ENCODE data around the gene CDIPT. TPM values are rescaled to one million over a fixed set of nuclear protein-coding genes. Genes with fewer than 3 reads are reported as not detected.
A peak's percentile ranks its signal among the peaks of the same experiment; 100 is the strongest.

Gene CDIPT
- total and polyA plus RNA-seq, 2 of the 13 experiments (the other 11 are each of a cell fraction or from before 2014, with no cell fraction given): 54.9 to 97.5 TPM

- peak overlapping the region; percentile 99 for H3K4me2 ChIP-seq (ENCODE audit: low read depth, low read length)
- H3K4me1 ChIP-seq (ENCODE audit: insufficient read depth, low read length): peaks cover 84% of the 10 kb centered on the region
- peak overlapping the region; percentile 86 to 93 (median 88) for H3K4me3 ChIP-seq (replicated peaks in 1 of 3; ENCODE audit: insufficient read depth in 1 of 3, low read depth in 2 of 3, low read length in 3 of 3)
- H2AFZ ChIP-seq (ENCODE audit: low read length): no peak overlapping the region
- BruUV-seq (replicated peaks): no TSS peak
- H3K79me2 ChIP-seq (ENCODE audit: insufficient read depth, low read length): peaks cover 25% of the 10 kb centered on the region
- H3K9ac ChIP-seq (ENCODE audit: insufficient read depth, low read depth, low read length): peak overlapping the region; percentile 79
- no peak for FAIRE-seq
- ChIA-PET CTCF (ENCODE audit: low intra/inter-chr PET ratio, low total read pairs) (interaction anchor here (0.9 to 1.5 kb wide), 4 partner anchors 27 to 116 kb away, joined by 3 to 6 read pairs (median 4); partner anchors contain the start of gene KIF22), POLR2A (interaction anchor here (0.6 to 7.0 kb wide), 19 partner anchors 10 to 156 kb away, joined by 3 to 145 read pairs (median 8); partner anchors contain the start of genes ASPHD1, CDIPT, KIF22 and MAZ)
- peaks cover 0 to 9% of the 10 kb centered on the region in 2 experiments; a peak in 2 of 5 replicates for H3K36me3 ChIP-seq (replicated peaks in 1 of 2; ENCODE audit: control insufficient read depth in 1 of 2, insufficient read depth in 2 of 2, low read length in 2 of 2)
- intact Hi-C loops (cut with micrococcal nuclease; ENCODE audit: unreplicated experiment): loop anchor here (1.0 kb wide), 1 partner anchor 31 kb away; no protein-coding TSS in a partner anchor
- H3K27ac ChIP-seq (ENCODE audit: extremely low read length, insufficient read depth, low read length): peak overlapping the region; percentile 83
- no peaks in the 10 kb centered on the region for H3K9me3 ChIP-seq (ENCODE audit: low read length)
- peak; percentile 55 for ATAC-seq
- peak; percentile 47 for DNase-seq (ENCODE audit: low spot score)
- H3K27me3 ChIP-seq (ENCODE audit: control insufficient read depth in 1 of 2, insufficient read depth in 2 of 2, low read length in 2 of 2): peaks cover 0 to 12% of the 10 kb centered on the region in 2 experiments; a peak in 2 of 5 replicates
- in situ Hi-C loops (cut with HindIII; ENCODE audit: extremely low pct_ligation_motif_present, low pct_unique_long_range_greater_than_20kb): loop anchor here (25.0 kb wide), 1 partner anchor 845 kb away; the partner anchor contains the start of genes FBRS and PRR14
- peaks cover 5% of the 10 kb centered on the region; the same call in 1 of the 2 replicates for H4K20me1 ChIP-seq (ENCODE audit: insufficient read depth, low read length)
- 1% methylated on average over 36 of the region's 37 CpGs for WGBS (ENCODE audit: low lambda C conversion rate)
- no peak for TF ChIP-seq CHD2 (IDR thresholded peaks at IDR 0.05; ENCODE audit: low read depth, low read length)
- TF ChIP-seq ZNF709 (CRISPR knock-in tag; IDR thresholded peaks at IDR 0.05): peak; percentile 63
- TF ChIP-seq, protein P1, sequence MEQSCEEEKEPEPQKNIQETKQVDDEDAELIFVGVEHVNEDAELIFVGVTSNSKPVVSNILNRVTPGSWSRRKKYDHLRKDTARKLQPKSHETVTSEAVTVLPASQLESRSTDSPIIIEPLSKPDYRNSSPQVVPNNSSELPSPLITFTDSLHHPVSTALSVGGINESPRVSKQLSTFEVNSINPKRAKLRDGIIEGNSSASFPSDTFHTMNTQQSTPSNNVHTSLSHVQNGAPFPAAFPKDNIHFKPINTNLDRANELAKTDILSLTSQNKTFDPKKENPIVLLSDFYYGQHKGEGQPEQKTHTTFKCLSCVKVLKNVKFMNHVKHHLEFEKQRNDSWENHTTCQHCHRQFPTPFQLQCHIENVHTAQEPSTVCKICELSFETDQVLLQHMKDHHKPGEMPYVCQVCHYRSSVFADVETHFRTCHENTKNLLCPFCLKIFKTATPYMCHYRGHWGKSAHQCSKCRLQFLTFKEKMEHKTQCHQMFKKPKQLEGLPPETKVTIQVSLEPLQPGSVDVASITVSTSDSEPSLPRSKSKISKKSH (CRISPR knock-in tag; IDR thresholded peaks at IDR 0.05; ENCODE audit: borderline replicate concordance): peak; percentile 54
- no peak for TF ChIP-seq ZNF205 (CRISPR knock-in tag; IDR thresholded peaks at IDR 0.05)
- TF ChIP-seq KDM3A (CRISPR knock-in tag; IDR thresholded peaks at IDR 0.05; ENCODE audit: low read depth): no peak
- no peak for TF ChIP-seq MTF1 (CRISPR knock-in tag; IDR thresholded peaks at IDR 0.05)
- peak; percentile 79; the same call in 1 of the 2 replicates for TF ChIP-seq ZNF451 (CRISPR knock-in tag; IDR thresholded peaks at IDR 0.05)
- 0 out of 2 replicates have a peak, but pooled peaks have one; percentile 6 for TF ChIP-seq ZNF136 (CRISPR knock-in tag; IDR thresholded peaks at IDR 0.05; ENCODE audit: low read depth)
- no peak for TF ChIP-seq ARID2 (CRISPR knock-in tag; IDR thresholded peaks at IDR 0.05; ENCODE audit: borderline replicate concordance)
- TF ChIP-seq EP300 (IDR thresholded peaks at IDR 0.05; ENCODE audit: low read depth in 2 of 2, low read length in 2 of 2): peak in 1 of 2 experiments; percentile 9; a peak in 1 of 4 replicates
- no peak for TF ChIP-seq EP300 (CRISPR knock-in tag; IDR thresholded peaks at IDR 0.05; ENCODE audit: borderline replicate concordance)
- 0 out of 2 replicates have a peak, but pooled peaks have one; percentile 20 for TF ChIP-seq U2AF2 (IDR thresholded peaks at IDR 0.05; ENCODE audit: low read depth, low read length)
- TF ChIP-seq ZC3H13 (CRISPR knock-in tag; IDR thresholded peaks at IDR 0.05): peak; percentile 94
- no peak for TF ChIP-seq ZNF468 (CRISPR knock-in tag; IDR thresholded peaks at IDR 0.05)
- TF ChIP-seq ATRX (CRISPR knock-in tag; IDR thresholded peaks at IDR 0.05; ENCODE audit: borderline replicate concordance): no peak
- TF ChIP-seq ZSCAN31 (CRISPR knock-in tag; IDR thresholded peaks at IDR 0.05; ENCODE audit: low read depth): 0 out of 2 replicates have a peak, but pooled peaks have one; percentile 3
Observed at GRCh38 chr16:29816694-29817441, 46.2 kb downstream of the CDIPT start.
